ENCODE measurements around the gene MED28. TPM values are rescaled to one million over a fixed set of nuclear protein-coding genes. Genes with fewer than 3 reads are reported as not detected.

Gene MED28
- total RNA-seq, 1 donor from 2014 or later = 92.5 TPM

GRCh38 chr4:17583941-17584340, 30.5 kb upstream of the MED28 start:
- peaks cover 12% of the 10 kb centered on the region for H3K36me3 Mint-ChIP-seq
- H3K9me3 Mint-ChIP-seq = no peaks in the 10 kb centered on the region
- no peak for TF ChIP-seq CTCF (conservative IDR thresholded peaks at IDR 0.05)
- no peaks in the 10 kb centered on the region for H3K27me3 Mint-ChIP-seq
- no peak overlapping the region for H3K4me3 Mint-ChIP-seq
- no peak overlapping the region for H3K27ac Mint-ChIP-seq
- no peak for DNase-seq (ENCODE audit: extremely low spot score, unreplicated experiment)
- H3K4me1 Mint-ChIP-seq (ENCODE audit: unreplicated experiment) = peaks cover 2% of the 10 kb centered on the region

GRCh38 chr4:17584521-17585213, 29.8 kb upstream of the MED28 start:
- Mint-ChIP-seq H3K27ac (no peak overlapping the region), H3K4me3 (no peak overlapping the region), H3K4me1 (ENCODE audit: unreplicated experiment) (no peaks in the 10 kb centered on the region), H3K9me3 (no peaks in the 10 kb centered on the region), H3K27me3 (no peaks in the 10 kb centered on the region), H3K36me3 (peaks cover 18% of the 10 kb centered on the region)
- no peak for DNase-seq (ENCODE audit: extremely low spot score, unreplicated experiment)
- no peak for TF ChIP-seq CTCF (conservative IDR thresholded peaks at IDR 0.05)

- no peak for DNase-seq (ENCODE audit: extremely low spot score, unreplicated experiment)
- Mint-ChIP-seq H3K27ac (no peak overlapping the region), H3K4me3 (no peak overlapping the region), H3K4me1 (ENCODE audit: unreplicated experiment) (no peaks in the 10 kb centered on the region), H3K9me3 (no peaks in the 10 kb centered on the region), H3K27me3 (no peaks in the 10 kb centered on the region), H3K36me3 (peaks cover 22% of the 10 kb centered on the region)
- no peak for TF ChIP-seq CTCF (conservative IDR thresholded peaks at IDR 0.05)
Measured at GRCh38 chr4:17587094-17587822, 27.2 kb upstream of the MED28 start.

GRCh38 chr4:17589355-17589754, 25.1 kb upstream of the MED28 start:
- no peaks in the 10 kb centered on the region for H3K4me1 Mint-ChIP-seq (ENCODE audit: unreplicated experiment)
- H3K27me3 Mint-ChIP-seq = no peaks in the 10 kb centered on the region
- no peaks in the 10 kb centered on the region for H3K9me3 Mint-ChIP-seq
- no peak overlapping the region for H3K4me3 Mint-ChIP-seq
- H3K27ac Mint-ChIP-seq = no peak overlapping the region
- peaks cover 24% of the 10 kb centered on the region for H3K36me3 Mint-ChIP-seq
- TF ChIP-seq CTCF (conservative IDR thresholded peaks at IDR 0.05) = no peak
- DNase-seq (ENCODE audit: extremely low spot score, unreplicated experiment) = no peak

GRCh38 chr4:17595471-17596005, 18.9 kb upstream of the MED28 start:
- peaks cover 12% of the 10 kb centered on the region for H3K36me3 Mint-ChIP-seq
- H3K9me3 Mint-ChIP-seq = no peaks in the 10 kb centered on the region
- no peak for TF ChIP-seq CTCF (conservative IDR thresholded peaks at IDR 0.05)
- H3K4me1 Mint-ChIP-seq (ENCODE audit: unreplicated experiment) = no peaks in the 10 kb centered on the region
- no peak overlapping the region for H3K4me3 Mint-ChIP-seq
- no peak for DNase-seq (ENCODE audit: extremely low spot score, unreplicated experiment)
- H3K27ac Mint-ChIP-seq = no peak overlapping the region
- H3K27me3 Mint-ChIP-seq = no peaks in the 10 kb centered on the region

All from type B pancreatic cell (in vitro differentiated cells).